ENCODE results near the gene ATP11A. TPM values are rescaled to one million over a fixed set of nuclear protein-coding genes. Genes with fewer than 3 reads are reported as not detected.

Gene ATP11A
- total RNA-seq, 1 experiment from 2014 or later, result 9.4 TPM

- Histone ChIP-seq H3K4me3 (ENCODE audit: low read depth, low read length, poor library complexity, severe bottlenecking) (no peak overlapping the region), H3K4me1 (ENCODE audit: insufficient read depth, low read length, poor library complexity, severe bottlenecking) (peaks cover 6% of the 10 kb centered on the region), H3K9me3 (ENCODE audit: low read depth, low read length, poor library complexity, severe bottlenecking) (no peaks in the 10 kb centered on the region), H3K36me3 (ENCODE audit: insufficient read depth, low read length, poor library complexity, severe bottlenecking) (no peaks in the 10 kb centered on the region), H3K27ac (ENCODE audit: low read depth, low read length, poor library complexity, severe bottlenecking) (no peak overlapping the region), H3K27me3 (replicated peaks; ENCODE audit: insufficient read depth, low read depth, low read length, poor library complexity) (no peaks in the 10 kb centered on the region)
- ChIA-PET POLR2A (ENCODE audit: low non-redundant PET) (no interaction called here), CTCF (no interaction called here)
- intact Hi-C loops (cut with micrococcal nuclease; ENCODE audit: unreplicated experiment), result no loop called here
- no peak for TF ChIP-seq EZH2 (IDR thresholded peaks at IDR 0.05; ENCODE audit: borderline replicate concordance, low read depth, low read length, poor library complexity, severe bottlenecking)
- no peak for TF ChIP-seq CTCF (conservative IDR thresholded peaks at IDR 0.05; ENCODE audit: low read depth, low read length)
- no peak for DNase-seq (ENCODE audit: low spot score)
- BruUV-seq (replicated peaks), result no TSS peak
These were observed 46.0 kb downstream of the ATP11A start for GRCh38 chr13:112735791-112736190.

- Histone ChIP-seq H3K36me3 (ENCODE audit: insufficient read depth, low read length, poor library complexity, severe bottlenecking) (no peaks in the 10 kb centered on the region), H3K27ac (ENCODE audit: low read depth, low read length, poor library complexity, severe bottlenecking) (no peak overlapping the region), H3K4me3 (ENCODE audit: low read depth, low read length, poor library complexity, severe bottlenecking) (no peak overlapping the region), H3K4me1 (ENCODE audit: insufficient read depth, low read length, poor library complexity, severe bottlenecking) (peaks cover 10% of the 10 kb centered on the region), H3K27me3 (replicated peaks; ENCODE audit: insufficient read depth, low read depth, low read length, poor library complexity) (no peaks in the 10 kb centered on the region), H3K9me3 (ENCODE audit: low read depth, low read length, poor library complexity, severe bottlenecking) (no peaks in the 10 kb centered on the region)
- BruUV-seq (replicated peaks), result no TSS peak
- POLR2A ChIA-PET (ENCODE audit: low non-redundant PET), result no interaction called here
- DNase-seq (ENCODE audit: low spot score), result no peak
- intact Hi-C loops (cut with micrococcal nuclease; ENCODE audit: unreplicated experiment), result no loop called here
- CTCF ChIA-PET, result no interaction called here
- TF ChIP-seq EZH2 (IDR thresholded peaks at IDR 0.05; ENCODE audit: borderline replicate concordance, low read depth, low read length, poor library complexity, severe bottlenecking) (no peak), CTCF (conservative IDR thresholded peaks at IDR 0.05; ENCODE audit: low read depth, low read length) (no peak)
These were observed 47.5 kb downstream of the ATP11A start for GRCh38 chr13:112737294-112737693.

- ChIA-PET POLR2A (ENCODE audit: low non-redundant PET) (no interaction called here), CTCF (no interaction called here)
- Histone ChIP-seq H3K4me3 (ENCODE audit: low read depth, low read length, poor library complexity, severe bottlenecking) (no peak overlapping the region), H3K27ac (ENCODE audit: low read depth, low read length, poor library complexity, severe bottlenecking) (no peak overlapping the region), H3K36me3 (ENCODE audit: insufficient read depth, low read length, poor library complexity, severe bottlenecking) (no peaks in the 10 kb centered on the region), H3K9me3 (ENCODE audit: low read depth, low read length, poor library complexity, severe bottlenecking) (no peaks in the 10 kb centered on the region), H3K27me3 (replicated peaks; ENCODE audit: insufficient read depth, low read depth, low read length, poor library complexity) (no peaks in the 10 kb centered on the region), H3K4me1 (ENCODE audit: insufficient read depth, low read length, poor library complexity, severe bottlenecking) (peaks cover 10% of the 10 kb centered on the region)
- intact Hi-C loops (cut with micrococcal nuclease; ENCODE audit: unreplicated experiment), result no loop called here
- no peak for DNase-seq (ENCODE audit: low spot score)
- no TSS peak for BruUV-seq (replicated peaks)
- TF ChIP-seq CTCF (conservative IDR thresholded peaks at IDR 0.05; ENCODE audit: low read depth, low read length) (no peak), EZH2 (IDR thresholded peaks at IDR 0.05; ENCODE audit: borderline replicate concordance, low read depth, low read length, poor library complexity, severe bottlenecking) (no peak)
These were observed 48.8 kb downstream of the ATP11A start for GRCh38 chr13:112738606-112739005.
